Fibroblast of the aortic adventitia (primary cell): ENCODE measurements around the gene AKAP14. TPM values are rescaled to one million over a fixed set of nuclear protein-coding genes. Genes with fewer than 3 reads are reported as not detected.
"Not testable (repeated sequence)": the region's sequence is repeated elsewhere in the genome, so short reads cannot be mapped to it uniquely, and the experiment has no call there.

Experiments
- DNase-seq: peaks from one replicate; pipeline ENCODE4 v3.0.0-alpha.2; 2010; ENCODE audit warnings: low read depth
- H3K4me3 ChIP-seq: 2 replicates; pipeline ENCODE4 v1.5.1; 2011; ENCODE audit warnings: low read depth, mild to moderate bottlenecking, control low read depth, low read length, moderate library complexity
- total RNA-seq: library from RNA; depleted of rRNA; stranded (reverse); fragments of >200 nt; gene quantifications from 2 replicates; pipeline ENCODE4 v1.2.3, GENCODE V29; 2012; ENCODE audit warnings: low replicate concordance
- TF ChIP-seq, protein P1 (sequence below): IDR thresholded peaks from 2 replicates; pipeline ENCODE4 v1.5.1; 2011; ENCODE audit warnings: mild to moderate bottlenecking, low read length, control low read depth, inconsistent platforms; ENCODE audit not compliant: insufficient read depth

AKAP14 gene
- total RNA-seq, 1 donor, result not detected

DNA sequence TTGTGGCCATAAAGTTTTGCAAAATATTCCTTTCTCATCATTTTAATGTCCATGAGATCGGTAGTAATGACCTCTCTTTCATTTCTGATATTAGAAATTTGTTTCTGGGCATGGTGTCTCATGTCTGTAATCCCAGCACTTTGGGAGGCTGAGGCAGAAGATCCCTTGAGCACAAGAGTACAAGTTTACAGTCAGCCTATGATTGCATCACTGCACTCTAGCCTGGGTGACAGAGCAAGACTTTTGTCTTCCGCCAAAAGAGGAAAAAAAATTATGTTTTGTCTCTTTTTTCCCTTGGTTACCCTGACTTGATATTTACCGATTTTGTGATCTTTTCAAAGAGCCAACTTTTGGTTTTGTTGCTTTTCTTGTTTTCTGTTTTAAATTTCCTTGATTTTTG, 58.7 kb downstream of the AKAP14 start:
- H3K4me3 ChIP-seq, result no peak overlapping the region
- TF ChIP-seq, protein P1, sequence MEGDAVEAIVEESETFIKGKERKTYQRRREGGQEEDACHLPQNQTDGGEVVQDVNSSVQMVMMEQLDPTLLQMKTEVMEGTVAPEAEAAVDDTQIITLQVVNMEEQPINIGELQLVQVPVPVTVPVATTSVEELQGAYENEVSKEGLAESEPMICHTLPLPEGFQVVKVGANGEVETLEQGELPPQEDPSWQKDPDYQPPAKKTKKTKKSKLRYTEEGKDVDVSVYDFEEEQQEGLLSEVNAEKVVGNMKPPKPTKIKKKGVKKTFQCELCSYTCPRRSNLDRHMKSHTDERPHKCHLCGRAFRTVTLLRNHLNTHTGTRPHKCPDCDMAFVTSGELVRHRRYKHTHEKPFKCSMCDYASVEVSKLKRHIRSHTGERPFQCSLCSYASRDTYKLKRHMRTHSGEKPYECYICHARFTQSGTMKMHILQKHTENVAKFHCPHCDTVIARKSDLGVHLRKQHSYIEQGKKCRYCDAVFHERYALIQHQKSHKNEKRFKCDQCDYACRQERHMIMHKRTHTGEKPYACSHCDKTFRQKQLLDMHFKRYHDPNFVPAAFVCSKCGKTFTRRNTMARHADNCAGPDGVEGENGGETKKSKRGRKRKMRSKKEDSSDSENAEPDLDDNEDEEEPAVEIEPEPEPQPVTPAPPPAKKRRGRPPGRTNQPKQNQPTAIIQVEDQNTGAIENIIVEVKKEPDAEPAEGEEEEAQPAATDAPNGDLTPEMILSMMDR, result no peak
- DNase-seq, result no peak

- H3K4me3 ChIP-seq, DNase-seq: not testable (repeated sequence)
Observed at GRCh38 chrX:119955807-119956570, 60.3 kb downstream of the AKAP14 start.

DNA sequence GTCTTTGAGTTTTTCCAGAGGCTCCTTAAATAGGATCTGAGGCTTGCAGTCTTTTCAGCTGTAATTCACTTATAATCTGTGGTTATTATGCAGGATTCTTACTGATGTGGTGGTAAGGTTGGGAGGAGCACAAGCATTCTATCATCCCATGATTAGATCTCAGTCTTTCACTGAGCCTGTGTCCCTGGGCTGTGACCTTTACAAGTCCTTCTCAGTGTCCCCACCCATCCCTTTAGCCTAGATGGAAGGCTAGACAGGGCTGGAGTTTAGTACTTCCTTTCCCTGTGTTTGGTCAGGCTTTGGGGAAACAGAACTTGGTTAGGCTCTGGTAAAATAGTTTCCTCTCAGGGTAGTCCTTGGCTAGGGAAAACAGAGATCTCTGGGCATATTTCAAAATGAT, 64.9 kb downstream of the AKAP14 start:
- H3K4me3 ChIP-seq, result no peak overlapping the region
- TF ChIP-seq, protein P1, result no peak
- no peak for DNase-seq

- not testable (repeated sequence) for DNase-seq
Observed at GRCh38 chrX:119966837-119967236, 71.1 kb downstream of the AKAP14 start.

More at GRCh38 chrX:119966837-119967236, 71.1 kb downstream of the AKAP14 start:
- H3K4me3 ChIP-seq, result not testable (repeated sequence)

Other genes with a start within 250 kb of the AKAP14 start
- 7.0 and 7.4 TPM in 2 replicates for gene SEPTIN6, start 202.7 kb upstream of the AKAP14 start, total RNA-seq
- not detected in 2 replicates for gene SOWAHD, start 137.3 kb upstream of the AKAP14 start, total RNA-seq
- gene RPL39, start 104.3 kb upstream of the AKAP14 start, total RNA-seq, result 485 and 2,998 TPM in 2 replicates
- gene UPF3B, start 42.9 kb upstream of the AKAP14 start, total RNA-seq, result 2.1 and 7.5 TPM in 2 replicates
- gene RNF113A, start 24.2 kb upstream of the AKAP14 start, total RNA-seq, result 10.0 and 11.7 TPM in 2 replicates
- gene NDUFA1, start 24.1 kb upstream of the AKAP14 start, total RNA-seq, result 63.3 and 111 TPM in 2 replicates
- gene NKAP, start 47.9 kb downstream of the AKAP14 start, total RNA-seq, result 5.5 and 6.0 TPM in 2 replicates
- not detected in 2 replicates for gene RHOXF2B, start 181.8 kb downstream of the AKAP14 start, total RNA-seq
- gene RHOXF1, start 220.0 kb downstream of the AKAP14 start, total RNA-seq, result not detected in 2 replicates